Neutrophil (primary cell): ENCODE measurements around the gene METTL16.

ENCODE experiments used
- H3K27ac ChIP-seq: fragments of 200-600 bp; sonication (generic); 2 replicates; pipeline ENCODE4 v1.5.1; 2016; ENCODE audit warnings: mild to moderate bottlenecking, moderate library complexity
- H3K27me3 ChIP-seq: fragments of 200-600 bp; sonication (generic); 2 replicates; pipeline ENCODE4 v1.6.0; 2016; ENCODE audit warnings: mild to moderate bottlenecking
- H3K36me3 ChIP-seq: fragments of 200-600 bp; sonication (generic); 2 replicates; pipeline ENCODE4 v1.5.1; 2017
- H3K4me1 ChIP-seq, 2 experiments: fragments of 200-600 bp in 1 of 2; sonication (generic) in 1 of 2; 1 replicate in 1 of 2; 2 replicates in 1 of 2; pipeline versions ENCODE4 v1.5.1 to v1.6.1; 2013 to 2016; ENCODE audit warnings: low read depth in 1 of 2, low read length in 1 of 2, mild to moderate bottlenecking in 1 of 2, moderate library complexity in 1 of 2; ENCODE audit not compliant: control insufficient read depth in 1 of 2, insufficient read depth in 1 of 2
- H3K4me3 ChIP-seq, 2 experiments: fragments of 200-600 bp in 1 of 2; sonication (generic) in 1 of 2; 1 replicate in 1 of 2; 2 replicates in 1 of 2; pipeline ENCODE4 v1.5.1; 2013 to 2016; ENCODE audit warnings: low read depth in 1 of 2, low read length in 1 of 2, mild to moderate bottlenecking in 1 of 2, moderate library complexity in 1 of 2
- H3K9me3 ChIP-seq: fragments of 200-600 bp; sonication (generic); 2 replicates; pipeline ENCODE4 v1.5.1; 2016
- CTCF ChIP-seq: fragments of 200-600 bp; sonication (generic); IDR thresholded peaks from 2 replicates; pipeline ENCODE4 v1.5.1; 2016; ENCODE audit warnings: antibody characterized with exemption

Gene METTL16

GRCh38 chr17:2485970-2486369, 25.7 kb downstream of the METTL16 start:
- no peaks in the 10 kb centered on the region for H3K9me3 ChIP-seq
- peaks cover 24 to 27% of the 10 kb centered on the region in 2 experiments for H3K4me1 ChIP-seq
- TF ChIP-seq CTCF, result no peak
- H3K27me3 ChIP-seq, result no peaks in the 10 kb centered on the region
- no peak overlapping the region for H3K4me3 ChIP-seq
- no peaks in the 10 kb centered on the region for H3K36me3 ChIP-seq
- H3K27ac ChIP-seq, result no peak overlapping the region

- no peak overlapping the region for H3K4me3 ChIP-seq
- peaks cover 24 to 27% of the 10 kb centered on the region in 2 experiments for H3K4me1 ChIP-seq
- no peaks in the 10 kb centered on the region for H3K27me3 ChIP-seq
- H3K9me3 ChIP-seq, result no peaks in the 10 kb centered on the region
- TF ChIP-seq CTCF, result no peak
- H3K36me3 ChIP-seq, result no peaks in the 10 kb centered on the region
- no peak overlapping the region for H3K27ac ChIP-seq
Measured at GRCh38 chr17:2485543-2485942, 26.1 kb downstream of the METTL16 start.

- H3K27me3 ChIP-seq, result no peaks in the 10 kb centered on the region
- peaks cover 24 to 27% of the 10 kb centered on the region in 2 experiments for H3K4me1 ChIP-seq
- no peak overlapping the region for H3K27ac ChIP-seq
- H3K4me3 ChIP-seq, result no peak overlapping the region
- no peaks in the 10 kb centered on the region for H3K9me3 ChIP-seq
- TF ChIP-seq CTCF, result no peak
- no peaks in the 10 kb centered on the region for H3K36me3 ChIP-seq
Measured at GRCh38 chr17:2484876-2485275, 26.8 kb downstream of the METTL16 start.

GRCh38 chr17:2483084-2483483, 28.6 kb downstream of the METTL16 start:
- Histone ChIP-seq H3K4me1 (peaks cover 27 to 31% of the 10 kb centered on the region in 2 experiments), H3K9me3 (no peaks in the 10 kb centered on the region), H3K36me3 (no peaks in the 10 kb centered on the region), H3K27ac (no peak overlapping the region), H3K4me3 (no peak overlapping the region), H3K27me3 (no peaks in the 10 kb centered on the region)
- TF ChIP-seq CTCF, result no peak

GRCh38 chr17:2482218-2482617, 29.5 kb downstream of the METTL16 start:
- no peak for TF ChIP-seq CTCF
- Histone ChIP-seq H3K27me3 (no peaks in the 10 kb centered on the region), H3K36me3 (peaks cover 2% of the 10 kb centered on the region), H3K4me3 (no peak overlapping the region), H3K27ac (no peak overlapping the region), H3K4me1 (peaks cover 27 to 31% of the 10 kb centered on the region in 2 experiments), H3K9me3 (no peaks in the 10 kb centered on the region)

GRCh38 chr17:2481760-2482159, 29.9 kb downstream of the METTL16 start:
- no peak overlapping the region for H3K27ac ChIP-seq

More at GRCh38 chr17:2481760-2482159, 29.9 kb downstream of the METTL16 start:
- H3K36me3 ChIP-seq, result peaks cover 3% of the 10 kb centered on the region
- H3K9me3 ChIP-seq, result no peaks in the 10 kb centered on the region
- H3K4me1 ChIP-seq, result peaks cover 23 to 31% of the 10 kb centered on the region in 2 experiments
- no peak for TF ChIP-seq CTCF
- no peak overlapping the region for H3K4me3 ChIP-seq
- H3K27me3 ChIP-seq, result no peaks in the 10 kb centered on the region
